HEK293T (cell line): Measurements from ENCODE around the gene OR7C1.

Experiments used
- CTCF ChIA-PET: fragments of 350-600 bp; formaldehyde crosslinking; extraction: SDS; loops from one replicate; lab custom pipeline; 2021; ENCODE audit warnings: antibody characterized with exemption, inconsistent platforms; lab: Yijun Ruan, JAX
- POLR2A ChIA-PET: fragments of 350-600 bp; formaldehyde crosslinking; extraction: SDS; loops from one replicate; lab custom pipeline; 2020; ENCODE audit warnings: antibody characterized with exemption, inconsistent platforms; lab: Yijun Ruan, JAX
- DNase-seq: peaks from one replicate; pipeline ENCODE4 v3.0.0; 2012; ENCODE audit warnings: mixed read lengths; ENCODE audit errors: extremely low spot score
- ARNT ChIP-seq: fragments of 450-650 bp; IDR thresholded peaks from 2 replicates; pipeline ENCODE4 v1.6.1; 2017; ENCODE audit warnings: mild to moderate bottlenecking
- BHLHE40 ChIP-seq: fragments of 450-650 bp; IDR thresholded peaks from 2 replicates; pipeline ENCODE4 v1.6.1; 2016; ENCODE audit warnings: mild to moderate bottlenecking, moderate library complexity, borderline replicate concordance
- CTBP1 ChIP-seq: fragments of 450-650 bp; IDR thresholded peaks from 2 replicates; pipeline ENCODE4 v1.6.1; 2016; ENCODE audit warnings: borderline replicate concordance
- ELF4 ChIP-seq: fragments of 450-650 bp; IDR thresholded peaks from 2 replicates; pipeline ENCODE4 v1.6.1; 2017; ENCODE audit warnings: antibody characterized with exemption
- FOXA1 ChIP-seq: fragments of 450-650 bp; IDR thresholded peaks from 2 replicates; pipeline ENCODE4 v1.6.1; 2016; ENCODE audit warnings: mild to moderate bottlenecking
- FOXK2 ChIP-seq: fragments of 450-650 bp; IDR thresholded peaks from 2 replicates; pipeline ENCODE4 v1.6.1; 2016; ENCODE audit warnings: mild to moderate bottlenecking
- FOXM1 ChIP-seq: fragments of 450-650 bp; IDR thresholded peaks from 2 replicates; pipeline ENCODE4 v1.6.1; 2017; ENCODE audit warnings: mild to moderate bottlenecking, borderline replicate concordance
- HDGF ChIP-seq: fragments of 450-650 bp; IDR thresholded peaks from 2 replicates; pipeline ENCODE4 v1.6.1; 2017; ENCODE audit warnings: antibody characterized with exemption, borderline replicate concordance
- L3MBTL2 ChIP-seq: fragments of 450-650 bp; conservative IDR thresholded peaks from 2 replicates; pipeline ENCODE4 v1.6.1; 2016; ENCODE audit warnings: mild to moderate bottlenecking
- LEF1 ChIP-seq: fragments of 450-650 bp; IDR thresholded peaks from 2 replicates; pipeline ENCODE4 v1.6.1; 2017; ENCODE audit warnings: mild to moderate bottlenecking, borderline replicate concordance
- NFRKB ChIP-seq: fragments of 450-650 bp; IDR thresholded peaks from 2 replicates; pipeline ENCODE4 v1.6.1; 2016; ENCODE audit warnings: mild to moderate bottlenecking, moderate library complexity
- PKNOX1 ChIP-seq: fragments of 450-650 bp; IDR thresholded peaks from 2 replicates; pipeline ENCODE4 v1.6.1; 2016
- SP1 ChIP-seq: fragments of 450-650 bp; IDR thresholded peaks from 2 replicates; pipeline ENCODE4 v1.6.1; 2017
- SUZ12 ChIP-seq: fragments of 450-650 bp; IDR thresholded peaks from 2 replicates; pipeline ENCODE4 v1.6.1; 2016; ENCODE audit warnings: mild to moderate bottlenecking
- TARDBP ChIP-seq: fragments of 450-650 bp; IDR thresholded peaks from 2 replicates; pipeline ENCODE4 v1.6.1; 2016
- ZNF384 ChIP-seq: fragments of 450-650 bp; IDR thresholded peaks from 2 replicates; pipeline ENCODE4 v1.6.1; 2016

OR7C1 gene

GRCh38 chr19:14818588-14818987 is 16.4 kb downstream of the OR7C1 start:
- ChIA-PET POLR2A (no interaction called here), CTCF (no interaction called here)
- TF ChIP-seq SUZ12 (no peak), CTBP1 (no peak), NFRKB (no peak), FOXK2 (no peak)
- no peak for DNase-seq

- ChIA-PET POLR2A (no interaction called here), CTCF (no interaction called here)
- TF ChIP-seq LEF1, result no peak
- no peak for TF ChIP-seq SP1
- TF ChIP-seq CTBP1, result no peak
- TF ChIP-seq FOXK2, result no peak
- TF ChIP-seq ZNF384, result no peak
- TF ChIP-seq FOXM1, result no peak
- TF ChIP-seq NFRKB, result no peak
- no peak for TF ChIP-seq HDGF
- TF ChIP-seq TARDBP, result no peak
- TF ChIP-seq SUZ12, result no peak
- no peak for TF ChIP-seq FOXA1
- TF ChIP-seq L3MBTL2, result no peak
- no peak for TF ChIP-seq ELF4
- TF ChIP-seq PKNOX1, result no peak
- no peak for TF ChIP-seq BHLHE40
- no peak for TF ChIP-seq ARNT
- DNase-seq, result no peak
Observed at GRCh38 chr19:14817052-14817451, 17.9 kb downstream of the OR7C1 start.

- POLR2A ChIA-PET, result no interaction called here
- TF ChIP-seq ELF4 (no peak), ARNT (no peak), CTBP1 (no peak), PKNOX1 (no peak), FOXA1 (no peak), TARDBP (no peak), BHLHE40 (no peak), SUZ12 (no peak), SP1 (no peak), NFRKB (no peak), LEF1 (no peak), FOXK2 (no peak), ZNF384 (no peak), L3MBTL2 (no peak), FOXM1 (no peak), HDGF (no peak)
- DNase-seq, result no peak
- CTCF ChIA-PET, result no interaction called here
Observed at GRCh38 chr19:14814982-14815652, 19.9 kb downstream of the OR7C1 start.

GRCh38 chr19:14809272-14810057 is 25.5 kb downstream of the OR7C1 start:
- ChIA-PET CTCF (no interaction called here), POLR2A (no interaction called here)
- DNase-seq, result no peak
- TF ChIP-seq SP1, result no peak

- DNase-seq, result no peak
- ChIA-PET POLR2A (no interaction called here), CTCF (no interaction called here)
- no peak for TF ChIP-seq FOXA1
- no peak for TF ChIP-seq NFRKB
- no peak for TF ChIP-seq BHLHE40
- TF ChIP-seq FOXM1, result no peak
Observed at GRCh38 chr19:14804765-14805164, 30.2 kb downstream of the OR7C1 start.

- ChIA-PET CTCF (no interaction called here), POLR2A (no interaction called here)
- no peak for DNase-seq
- no peak for TF ChIP-seq NFRKB
- TF ChIP-seq FOXA1, result no peak
- no peak for TF ChIP-seq LEF1
- TF ChIP-seq L3MBTL2, result no peak
- TF ChIP-seq BHLHE40, result no peak
- TF ChIP-seq ARNT, result no peak
- TF ChIP-seq SUZ12, result no peak
- TF ChIP-seq SP1, result no peak
- TF ChIP-seq HDGF, result no peak
- no peak for TF ChIP-seq FOXM1
- no peak for TF ChIP-seq TARDBP
- TF ChIP-seq CTBP1, result no peak
- TF ChIP-seq ZNF384, result no peak
- no peak for TF ChIP-seq ELF4
- no peak for TF ChIP-seq PKNOX1
- no peak for TF ChIP-seq FOXK2
Observed at GRCh38 chr19:14798760-14799159, 36.2 kb downstream of the OR7C1 start.
